SK-N-SH (cell line): ENCODE measurements around the gene CBX7. TPM values are rescaled to one million over a fixed set of nuclear protein-coding genes. Genes with fewer than 3 reads are reported as not detected.
A peak's percentile ranks its signal among the peaks of the same experiment; 100 is the strongest.

Experiments used
- CTCF ChIA-PET: fragments of 300-600, 350-600 bp; formaldehyde crosslinking; extraction: SDS; loops from one replicate; lab custom pipeline; 2021; lab: Yijun Ruan, JAX
- POLR2A ChIA-PET: fragments of 350-600 bp; sonication (Branson Sonifier 250); formaldehyde crosslinking; extraction: SDS; loops from one replicate; lab custom pipeline; 2020; ENCODE audit warnings: antibody characterized with exemption, inconsistent platforms; lab: Yijun Ruan, JAX
- DNase-seq: peaks from one replicate; pipeline ENCODE4 v3.0.0; 2012
- H2AFZ ChIP-seq: fragments of 200-600 bp; sonication (generic); 2 replicates; pipeline ENCODE4 v1.8.1; 2016; ENCODE audit warnings: antibody characterized with exemption, mild to moderate bottlenecking, low read depth
- H3F3A ChIP-seq: fragments of 200-600 bp; sonication (generic); replicated peaks from 2 replicates; pipeline ENCODE3; 2016; ENCODE audit warnings: antibody characterized with exemption, mild to moderate bottlenecking; ENCODE audit not compliant: insufficient read depth
- H3K27ac ChIP-seq, 2 experiments: fragments of 200-500 bp in 1 of 2; fragments of 200-600 bp in 1 of 2; sonication (Bioruptor generic) in 1 of 2; sonication (generic), shearing (Covaris generic) in 1 of 2; 2 replicates each; pipeline versions ENCODE4 v1.5.1 to v1.6.1; 2014 to 2016; ENCODE audit warnings: low read depth in 2 of 2, inconsistent platforms in 1 of 2, low read length in 1 of 2, mild to moderate bottlenecking in 1 of 2, mixed read lengths in 1 of 2
- H3K27me3 ChIP-seq: fragments of 200-600 bp; sonication (generic), shearing (Covaris generic); 2 replicates; pipeline ENCODE4 v1.6.1; 2016; ENCODE audit warnings: mixed run types; ENCODE audit not compliant: insufficient read depth
- H3K36me3 ChIP-seq, 2 experiments: fragments of 200-500 bp in 1 of 2; fragments of 200-600 bp in 1 of 2; sonication (Bioruptor generic) in 1 of 2; sonication (generic) in 1 of 2; replicated peaks in 1 of 2; 2 replicates each; pipeline versions ENCODE3 to v1.5.1; 2014 to 2016; ENCODE audit warnings: low read length in 1 of 2, mild to moderate bottlenecking in 1 of 2; ENCODE audit not compliant: insufficient read depth in 2 of 2, control insufficient read depth in 1 of 2
- H3K4me1 ChIP-seq, 2 experiments: fragments of 200-500 bp in 1 of 2; fragments of 200-600 bp in 1 of 2; sonication (Bioruptor generic) in 1 of 2; sonication (generic), shearing (Covaris generic) in 1 of 2; 2 replicates each; pipeline versions ENCODE4 v1.5.1 to v1.6.1; 2014 to 2016; ENCODE audit warnings: low read depth in 1 of 2, low read length in 1 of 2, mixed run types in 1 of 2; ENCODE audit not compliant: insufficient read depth in 2 of 2, control insufficient read depth in 1 of 2
- H3K4me2 ChIP-seq: fragments of 200-600 bp; sonication (generic), shearing (Covaris generic); 2 replicates; pipeline ENCODE4 v1.6.1; 2017; ENCODE audit warnings: mixed run types
- H3K4me3 ChIP-seq, 2 experiments: fragments of 200-500 bp in 1 of 2; fragments of 200-600 bp in 1 of 2; sonication (Bioruptor generic) in 1 of 2; sonication (generic), shearing (Covaris generic) in 1 of 2; 2 replicates each; pipeline versions ENCODE4 v1.5.1 to v1.8.1; 2014 to 2016; ENCODE audit warnings: low read depth in 2 of 2, inconsistent platforms in 1 of 2, low read length in 1 of 2, mild to moderate bottlenecking in 1 of 2, mixed read lengths in 1 of 2, moderate library complexity in 1 of 2
- H3K79me2 ChIP-seq: fragments of 200-600 bp; sonication (generic); 2 replicates; pipeline ENCODE4 v1.8.1; 2017; ENCODE audit warnings: mild to moderate bottlenecking; ENCODE audit not compliant: insufficient read depth
- H3K9ac ChIP-seq: fragments of 200-600 bp; sonication (generic); 2 replicates; pipeline ENCODE4 v1.6.1; 2017; ENCODE audit warnings: mixed run types
- H3K9me2 ChIP-seq: fragments of 200-600 bp; sonication (generic); 2 replicates; pipeline ENCODE4 v1.6.1; 2017; ENCODE audit warnings: mixed run types
- H3K9me3 ChIP-seq: fragments of 200-600 bp; sonication (generic); 2 replicates; pipeline ENCODE4 v1.6.1; 2017; ENCODE audit warnings: mixed run types, mild to moderate bottlenecking, moderate library complexity
- H4K20me1 ChIP-seq: fragments of 200-600 bp; sonication (generic); 2 replicates; pipeline ENCODE4 v1.6.1; 2017; ENCODE audit warnings: mild to moderate bottlenecking, mixed run types; ENCODE audit not compliant: insufficient read depth
- CHD2 ChIP-seq: fragments of 150-350 bp; IDR thresholded peaks from 2 replicates; pipeline ENCODE4 v1.6.1; 2018; ENCODE audit warnings: low read length; ENCODE audit not compliant: partially characterized antibody
- ELF1 ChIP-seq: IDR thresholded peaks from 2 replicates; pipeline ENCODE4 v1.4.0; 2012
- EP300 ChIP-seq, 2 experiments: IDR thresholded peaks; 2 replicates each; pipeline versions ENCODE4 v1.4.0 to v1.6.1; 2012; ENCODE audit warnings: borderline replicate concordance in 1 of 2, low read depth in 1 of 2, low read length in 1 of 2
- FOXJ3 ChIP-seq: sonication (generic); formaldehyde crosslinking; IDR thresholded peaks from 2 replicates; pipeline ENCODE4 v1.5.1; 2020; ENCODE audit warnings: mild to moderate bottlenecking, missing genetic modification reagents
- FOXM1 ChIP-seq: IDR thresholded peaks from 2 replicates; pipeline ENCODE4 v1.4.0; 2012; ENCODE audit warnings: low read depth, mild to moderate bottlenecking
- MEF2A ChIP-seq: IDR thresholded peaks from 2 replicates; pipeline ENCODE4 v1.4.0; 2012; ENCODE audit warnings: low read depth, borderline replicate concordance
- NRF1 ChIP-seq: IDR thresholded peaks from 2 replicates; pipeline ENCODE4 v1.6.1; 2012; ENCODE audit warnings: low read depth, mild to moderate bottlenecking, low read length
- POLR2AphosphoS5 ChIP-seq: IDR thresholded peaks from 2 replicates; pipeline ENCODE4 v1.6.1; 2012; ENCODE audit warnings: low read depth, low read length
- RAD21 ChIP-seq: IDR thresholded peaks from 2 replicates; pipeline ENCODE4 v1.6.1; 2012; ENCODE audit warnings: mild to moderate bottlenecking, low read length
- RCOR1 ChIP-seq: fragments of 150-350 bp; IDR thresholded peaks from 2 replicates; pipeline ENCODE4 v1.6.1; 2017; ENCODE audit warnings: antibody characterized with exemption, low read length
- RFX5 ChIP-seq: IDR thresholded peaks from 2 replicates; pipeline ENCODE4 v1.6.1; 2012; ENCODE audit warnings: mild to moderate bottlenecking, improper control_type of control experiment, low read length
- RXRA ChIP-seq: IDR thresholded peaks from 2 replicates; pipeline ENCODE4 v1.4.0; 2012; ENCODE audit warnings: low read depth, mild to moderate bottlenecking, borderline replicate concordance
- TEAD4 ChIP-seq: IDR thresholded peaks from 2 replicates; pipeline ENCODE4 v1.4.0; 2012; ENCODE audit warnings: mild to moderate bottlenecking, borderline replicate concordance; ENCODE audit not compliant: insufficient read depth
- YY1 ChIP-seq: IDR thresholded peaks from 2 replicates; pipeline ENCODE4 v1.4.0; 2012; ENCODE audit warnings: low read depth, mild to moderate bottlenecking
- WGBS: methylation state at CpG from one replicate; pipeline ENCODE4 v1.1.6; 2017; ENCODE audit warnings: low lambda C conversion rate; 5-methylcytosine and 5-hydroxymethylcytosine counted together
- polyA plus RNA-seq, 3 experiments: library from polyadenylated mRNA; depleted of rRNA; stranded (reverse); fragments of >200 nt; gene quantifications; 2 replicates each; pipeline ENCODE4 v1.2.3, GENCODE V29; 2012
- TF ChIP-seq, protein P1 (sequence below): IDR thresholded peaks from 2 replicates; pipeline ENCODE4 v1.4.0; 2012; ENCODE audit warnings: low read depth
- TF ChIP-seq, protein P2 (sequence below): IDR thresholded peaks from 2 replicates; pipeline ENCODE4 v1.6.1; 2012; ENCODE audit warnings: mild to moderate bottlenecking, low read depth, low read length, moderate library complexity
- TF ChIP-seq, protein P3 (sequence below): fragments of 150-350 bp; IDR thresholded peaks from 2 replicates; pipeline ENCODE4 v1.6.1; 2016; ENCODE audit warnings: mild to moderate bottlenecking, low read depth, low read length
- TF ChIP-seq, protein P4 (sequence below): IDR thresholded peaks from 2 replicates; pipeline ENCODE4 v1.4.0; 2012; ENCODE audit warnings: low read depth, borderline replicate concordance
- TF ChIP-seq, protein P5 (sequence below): fragments of 150-350 bp; IDR thresholded peaks from 2 replicates; pipeline ENCODE4 v1.6.1; 2017; ENCODE audit warnings: antibody characterized with exemption, low read length, low read depth, borderline replicate concordance

The CBX7 gene
- polyA plus RNA-seq, 1 of the 3 experiments (the other 2 are of a cell fraction) = 2.3 TPM

DNA sequence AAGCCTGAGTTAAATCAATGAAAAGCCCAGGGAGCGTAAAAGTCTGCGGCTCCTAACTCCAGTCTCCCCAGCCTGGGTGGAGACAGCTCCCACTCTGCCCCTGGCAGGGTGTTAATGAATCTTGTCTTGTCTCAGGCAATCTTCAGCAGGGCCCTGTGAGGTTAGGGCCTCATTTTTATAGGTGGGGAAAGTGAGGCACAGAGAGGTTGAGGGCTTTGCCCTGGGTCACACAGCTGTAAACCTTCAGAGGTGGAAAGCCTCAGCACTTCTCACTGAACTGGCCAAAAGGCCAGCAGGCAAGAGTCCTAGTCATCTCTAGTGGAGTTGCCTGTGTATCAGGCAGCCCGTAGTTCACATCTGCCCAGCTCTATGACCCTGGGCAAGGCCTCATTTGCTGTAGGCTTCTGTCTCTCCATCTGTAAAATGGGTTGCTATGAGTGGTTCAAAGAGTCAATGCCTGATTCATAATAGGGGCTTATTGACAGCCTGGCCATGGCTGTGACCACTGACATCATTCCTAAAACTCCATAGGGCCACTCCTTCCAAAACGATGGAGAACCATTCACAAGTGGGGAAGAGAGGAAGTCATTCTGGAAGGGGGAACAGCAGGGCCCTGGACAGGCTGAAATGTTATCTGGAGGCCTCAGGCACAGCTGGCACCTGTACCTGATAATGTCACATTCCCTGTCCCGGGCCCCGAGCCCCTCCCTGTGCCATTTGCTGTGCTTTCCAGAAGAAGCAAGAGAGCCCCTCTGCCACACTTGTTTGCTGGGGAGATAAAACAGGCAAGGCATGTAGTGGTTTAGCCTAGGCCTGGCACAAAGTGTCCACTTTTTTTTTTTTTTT, 6.0 kb downstream of the CBX7 start:
- no peak overlapping the region for H3K9ac ChIP-seq
- TF ChIP-seq POLR2AphosphoS5 (no peak), CHD2 (no peak), YY1 (no peak)
- TF ChIP-seq, protein P1, sequence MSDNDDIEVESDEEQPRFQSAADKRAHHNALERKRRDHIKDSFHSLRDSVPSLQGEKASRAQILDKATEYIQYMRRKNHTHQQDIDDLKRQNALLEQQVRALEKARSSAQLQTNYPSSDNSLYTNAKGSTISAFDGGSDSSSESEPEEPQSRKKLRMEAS = no peak
- H3K79me2 ChIP-seq = no peaks in the 10 kb centered on the region
- H3K4me3 ChIP-seq = peak overlapping the region; percentile 19 to 72; a peak in 3 of 4 replicates
- peak overlapping the region in 1 of 2 experiments; percentile 34; a peak in 1 of 4 replicates for H3K27ac ChIP-seq
- WGBS = 67% methylated on average over 1 of the region's 6 CpGs
- H4K20me1 ChIP-seq = no peaks in the 10 kb centered on the region
- no peaks in the 10 kb centered on the region for H3K9me2 ChIP-seq
- peak overlapping the region; percentile 72 for H3K4me2 ChIP-seq
- no peak for DNase-seq
- H3K4me1 ChIP-seq = peaks cover 0 to 7% of the 10 kb centered on the region in 2 experiments; a peak in 1 of 4 replicates
- CTCF ChIA-PET = no interaction called here
- H3K9me3 ChIP-seq = no peaks in the 10 kb centered on the region
- peaks cover 4% of the 10 kb centered on the region for H3F3A ChIP-seq
- H2AFZ ChIP-seq = no peak overlapping the region
- H3K36me3 ChIP-seq = no peaks in the 10 kb centered on the region
- POLR2A ChIA-PET = no interaction called here
- no peaks in the 10 kb centered on the region for H3K27me3 ChIP-seq

DNA sequence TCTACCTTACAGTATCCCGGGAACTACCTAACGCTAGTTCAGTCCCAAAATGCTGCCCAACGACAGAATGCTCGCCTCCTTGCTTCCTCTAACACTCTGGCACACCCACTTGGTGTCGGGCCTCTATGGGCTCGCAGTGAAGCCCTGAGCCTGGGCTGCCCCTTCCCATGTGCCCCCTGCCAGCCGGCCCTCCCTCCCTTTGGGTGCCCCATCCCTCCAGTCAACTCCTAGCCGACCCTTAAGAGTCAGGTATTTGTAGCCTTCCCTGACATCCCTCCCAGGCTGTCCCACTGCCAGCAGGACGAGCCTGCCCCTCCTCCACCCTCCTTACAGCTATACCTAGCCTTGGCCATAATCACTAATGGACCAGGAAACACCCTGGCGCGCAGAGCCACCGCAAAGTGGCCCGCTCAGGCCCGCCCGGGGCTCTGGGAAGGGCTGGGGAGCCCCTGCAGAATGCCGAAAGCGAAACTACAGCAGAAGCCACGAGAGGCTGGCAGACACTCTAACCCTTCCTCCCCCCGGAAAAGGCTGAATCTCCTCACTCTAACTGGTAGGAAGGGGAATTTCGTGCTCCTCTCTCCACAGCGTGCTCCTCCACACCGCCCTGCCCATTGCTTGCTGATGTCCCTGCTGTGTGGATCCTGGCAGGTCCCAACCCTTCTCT, 8.2 kb downstream of the CBX7 start:
- H3K27ac ChIP-seq = no peak overlapping the region
- TF ChIP-seq, protein P2, sequence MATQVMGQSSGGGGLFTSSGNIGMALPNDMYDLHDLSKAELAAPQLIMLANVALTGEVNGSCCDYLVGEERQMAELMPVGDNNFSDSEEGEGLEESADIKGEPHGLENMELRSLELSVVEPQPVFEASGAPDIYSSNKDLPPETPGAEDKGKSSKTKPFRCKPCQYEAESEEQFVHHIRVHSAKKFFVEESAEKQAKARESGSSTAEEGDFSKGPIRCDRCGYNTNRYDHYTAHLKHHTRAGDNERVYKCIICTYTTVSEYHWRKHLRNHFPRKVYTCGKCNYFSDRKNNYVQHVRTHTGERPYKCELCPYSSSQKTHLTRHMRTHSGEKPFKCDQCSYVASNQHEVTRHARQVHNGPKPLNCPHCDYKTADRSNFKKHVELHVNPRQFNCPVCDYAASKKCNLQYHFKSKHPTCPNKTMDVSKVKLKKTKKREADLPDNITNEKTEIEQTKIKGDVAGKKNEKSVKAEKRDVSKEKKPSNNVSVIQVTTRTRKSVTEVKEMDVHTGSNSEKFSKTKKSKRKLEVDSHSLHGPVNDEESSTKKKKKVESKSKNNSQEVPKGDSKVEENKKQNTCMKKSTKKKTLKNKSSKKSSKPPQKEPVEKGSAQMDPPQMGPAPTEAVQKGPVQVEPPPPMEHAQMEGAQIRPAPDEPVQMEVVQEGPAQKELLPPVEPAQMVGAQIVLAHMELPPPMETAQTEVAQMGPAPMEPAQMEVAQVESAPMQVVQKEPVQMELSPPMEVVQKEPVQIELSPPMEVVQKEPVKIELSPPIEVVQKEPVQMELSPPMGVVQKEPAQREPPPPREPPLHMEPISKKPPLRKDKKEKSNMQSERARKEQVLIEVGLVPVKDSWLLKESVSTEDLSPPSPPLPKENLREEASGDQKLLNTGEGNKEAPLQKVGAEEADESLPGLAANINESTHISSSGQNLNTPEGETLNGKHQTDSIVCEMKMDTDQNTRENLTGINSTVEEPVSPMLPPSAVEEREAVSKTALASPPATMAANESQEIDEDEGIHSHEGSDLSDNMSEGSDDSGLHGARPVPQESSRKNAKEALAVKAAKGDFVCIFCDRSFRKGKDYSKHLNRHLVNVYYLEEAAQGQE = no peak
- TF ChIP-seq, protein P3, sequence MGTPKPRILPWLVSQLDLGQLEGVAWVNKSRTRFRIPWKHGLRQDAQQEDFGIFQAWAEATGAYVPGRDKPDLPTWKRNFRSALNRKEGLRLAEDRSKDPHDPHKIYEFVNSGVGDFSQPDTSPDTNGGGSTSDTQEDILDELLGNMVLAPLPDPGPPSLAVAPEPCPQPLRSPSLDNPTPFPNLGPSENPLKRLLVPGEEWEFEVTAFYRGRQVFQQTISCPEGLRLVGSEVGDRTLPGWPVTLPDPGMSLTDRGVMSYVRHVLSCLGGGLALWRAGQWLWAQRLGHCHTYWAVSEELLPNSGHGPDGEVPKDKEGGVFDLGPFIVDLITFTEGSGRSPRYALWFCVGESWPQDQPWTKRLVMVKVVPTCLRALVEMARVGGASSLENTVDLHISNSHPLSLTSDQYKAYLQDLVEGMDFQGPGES = no peak
- TF ChIP-seq RAD21 (no peak), ELF1 (no peak), EP300 (IDR thresholded peaks at IDR 0.05; ENCODE audit: borderline replicate concordance in 1 of 2, low read depth in 1 of 2, low read length in 1 of 2) (no peak), RCOR1 (no peak), FOXM1 (no peak), FOXJ3 (CRISPR knock-in tag) (no peak), CHD2 (no peak), NRF1 (no peak), RXRA (no peak), MEF2A (no peak), RFX5 (no peak), YY1 (no peak), TEAD4 (no peak)
- TF ChIP-seq, protein P4, sequence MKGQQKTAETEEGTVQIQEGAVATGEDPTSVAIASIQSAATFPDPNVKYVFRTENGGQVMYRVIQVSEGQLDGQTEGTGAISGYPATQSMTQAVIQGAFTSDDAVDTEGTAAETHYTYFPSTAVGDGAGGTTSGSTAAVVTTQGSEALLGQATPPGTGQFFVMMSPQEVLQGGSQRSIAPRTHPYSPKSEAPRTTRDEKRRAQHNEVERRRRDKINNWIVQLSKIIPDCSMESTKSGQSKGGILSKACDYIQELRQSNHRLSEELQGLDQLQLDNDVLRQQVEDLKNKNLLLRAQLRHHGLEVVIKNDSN = no peak
- TF ChIP-seq, protein P5, sequence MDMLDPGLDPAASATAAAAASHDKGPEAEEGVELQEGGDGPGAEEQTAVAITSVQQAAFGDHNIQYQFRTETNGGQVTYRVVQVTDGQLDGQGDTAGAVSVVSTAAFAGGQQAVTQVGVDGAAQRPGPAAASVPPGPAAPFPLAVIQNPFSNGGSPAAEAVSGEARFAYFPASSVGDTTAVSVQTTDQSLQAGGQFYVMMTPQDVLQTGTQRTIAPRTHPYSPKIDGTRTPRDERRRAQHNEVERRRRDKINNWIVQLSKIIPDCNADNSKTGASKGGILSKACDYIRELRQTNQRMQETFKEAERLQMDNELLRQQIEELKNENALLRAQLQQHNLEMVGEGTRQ = no peak

More for the DNA sequence above, 8.2 kb downstream of the CBX7 start:
- H3F3A ChIP-seq = peaks cover 4% of the 10 kb centered on the region
- ChIA-PET CTCF (no interaction called here), POLR2A (no interaction called here)
- WGBS = 44% methylated on average over 4 of the region's 22 CpGs
- H3K9ac ChIP-seq = no peak overlapping the region
- DNase-seq = no peak
- no peaks in the 10 kb centered on the region for H3K79me2 ChIP-seq
- no peaks in the 10 kb centered on the region for H3K27me3 ChIP-seq
- H3K4me2 ChIP-seq = no peak overlapping the region
- no peaks in the 10 kb centered on the region for H3K9me2 ChIP-seq
- H3K36me3 ChIP-seq = no peaks in the 10 kb centered on the region
- peaks cover 0 to 7% of the 10 kb centered on the region in 2 experiments; a peak in 1 of 4 replicates for H3K4me1 ChIP-seq
- no peak overlapping the region for H2AFZ ChIP-seq
- no peaks in the 10 kb centered on the region for H4K20me1 ChIP-seq
- H3K4me3 ChIP-seq = no peak overlapping the region
- no peaks in the 10 kb centered on the region for H3K9me3 ChIP-seq
